H1 (cell line): ENCODE data around the gene ENTREP3. TPM values are rescaled to one million over a fixed set of nuclear protein-coding genes. Genes with fewer than 3 reads are reported as not detected.

Experiments used
- CTCF ChIA-PET: fragments of 300-600 bp; sonication (Branson Sonifier 250); formaldehyde crosslinking; loops from one replicate; lab custom pipeline; 2021; ENCODE audit not compliant: partially characterized antibody; lab: Charles Lee
- POLR2A ChIA-PET: fragments of 300-600 bp; sonication (Branson Sonifier 250); formaldehyde crosslinking; loops from one replicate; lab custom pipeline; 2021; ENCODE audit warnings: inconsistent platforms; ENCODE audit not compliant: partially characterized antibody; lab: Charles Lee
- DNase-seq, 2 experiments: peaks; one replicate each; pipeline versions ENCODE4 v3.0.0 to v3.0.0-alpha.2; 2010 to 2022; ENCODE audit warnings: low spot score in 2 of 2, low read depth in 1 of 2, mixed read lengths in 1 of 2
- FAIRE-seq: peaks from 2 replicates; lab custom pipeline; 2011; peaks lifted over from hg19 to GRCh38; lab: Jason Lieb, UNC
- H2AFZ ChIP-seq: 2 replicates; pipeline ENCODE4 v1.8.1; 2012; ENCODE audit warnings: low read length, inconsistent platforms
- H2AK5ac ChIP-seq: 2 replicates; pipeline ENCODE4 v1.6.1; 2013; ENCODE audit warnings: low read depth, low read length
- H2BK120ac ChIP-seq: replicated peaks from 2 replicates; pipeline ENCODE3; 2013; ENCODE audit warnings: low read depth, low read length, inconsistent platforms
- H2BK12ac ChIP-seq: 2 replicates; pipeline ENCODE4 v1.6.1; 2013; ENCODE audit warnings: low read depth, low read length
- H2BK15ac ChIP-seq: 2 replicates; pipeline ENCODE4 v1.6.1; 2013; ENCODE audit warnings: low read length
- H2BK20ac ChIP-seq: 2 replicates; pipeline ENCODE4 v1.6.1; 2013; ENCODE audit warnings: low read length
- H2BK5ac ChIP-seq: 2 replicates; pipeline ENCODE4 v1.6.1; 2013; ENCODE audit warnings: low read depth, low read length
- H3K14ac ChIP-seq: 2 replicates; pipeline ENCODE4 v1.6.1; 2013; ENCODE audit warnings: inconsistent platforms; ENCODE audit not compliant: insufficient read length
- H3K18ac ChIP-seq: 2 replicates; pipeline ENCODE4 v1.6.1; 2013; ENCODE audit warnings: low read length; ENCODE audit errors: extremely low read depth
- H3K23ac ChIP-seq: 2 replicates; pipeline ENCODE4 v1.6.1; 2013; ENCODE audit warnings: inconsistent platforms; ENCODE audit not compliant: insufficient read length
- H3K23me2 ChIP-seq: 2 replicates; pipeline ENCODE4 v1.6.1; 2013; ENCODE audit warnings: low read depth, low read length
- H3K27ac ChIP-seq: 2 replicates; pipeline ENCODE4 v1.6.1; 2011; ENCODE audit warnings: low read depth, low read length, inconsistent platforms
- H3K27me3 ChIP-seq, 4 experiments: replicated peaks in 1 of 4; 1 replicate in 1 of 4; 2 replicates in 3 of 4; pipeline versions ENCODE4 v1.6.1 to v1.8.1; 2011 to 2013; ENCODE audit warnings: low read length in 3 of 4, mild to moderate bottlenecking in 3 of 4, inconsistent platforms in 2 of 4, mixed read lengths in 2 of 4, moderate library complexity in 1 of 4; ENCODE audit not compliant: control insufficient read depth in 3 of 4, insufficient read depth in 3 of 4; ENCODE audit errors: extremely low read depth in 1 of 4
- H3K36me3 ChIP-seq, 4 experiments: 2 replicates each; pipeline versions ENCODE4 v1.6.1 to v1.8.1; 2011 to 2013; ENCODE audit warnings: mild to moderate bottlenecking in 4 of 4, low read length in 3 of 4, moderate library complexity in 2 of 4, control low read depth in 1 of 4, inconsistent platforms in 1 of 4; ENCODE audit not compliant: insufficient read depth in 4 of 4, control insufficient read depth in 2 of 4
- H3K4ac ChIP-seq: replicated peaks from 2 replicates; pipeline ENCODE3; 2013; ENCODE audit warnings: low read length, low read depth, mixed read lengths, inconsistent platforms; ENCODE audit not compliant: insufficient read length
- H3K4me1 ChIP-seq, 4 experiments: replicated peaks in 1 of 4; 1 replicate in 1 of 4; 2 replicates in 3 of 4; pipeline versions ENCODE4 v1.6.1 to v1.8.1; 2011 to 2013; ENCODE audit warnings: low read length in 3 of 4, inconsistent platforms in 2 of 4, mixed read lengths in 1 of 4; ENCODE audit not compliant: insufficient read depth in 4 of 4, control insufficient read depth in 3 of 4
- H3K4me2 ChIP-seq, 2 experiments: 2 replicates each; pipeline versions ENCODE4 v1.6.1 to v1.8.1; 2011 to 2013; ENCODE audit warnings: low read depth in 2 of 2, low read length in 2 of 2, control low read depth in 1 of 2, inconsistent platforms in 1 of 2, mild to moderate bottlenecking in 1 of 2; ENCODE audit not compliant: insufficient read depth in 1 of 2
- H3K4me3 ChIP-seq, 4 experiments: fragments of 200-600, 300-600 bp in 1 of 4; sonication (generic), shearing (Covaris generic), sonication (Bioruptor Twin) in 1 of 4; 2 replicates each; pipeline versions ENCODE4 v1.5.1 to v1.8.1; 2011 to 2016; ENCODE audit warnings: low read length in 4 of 4, low read depth in 3 of 4, control low read depth in 2 of 4, inconsistent platforms in 2 of 4, mild to moderate bottlenecking in 2 of 4, mixed read lengths in 1 of 4, moderate library complexity in 1 of 4; ENCODE audit not compliant: insufficient read depth in 2 of 4; ENCODE audit errors: extremely low read depth in 1 of 4
- H3K56ac ChIP-seq: replicated peaks from 2 replicates; pipeline ENCODE3; 2013; ENCODE audit warnings: low read depth, mild to moderate bottlenecking, mixed read lengths, low read length, inconsistent platforms; ENCODE audit not compliant: insufficient read length
- H3K79me1 ChIP-seq: 2 replicates; pipeline ENCODE4 v1.6.1; 2013; ENCODE audit warnings: low read depth, low read length, control low read depth
- H3K79me2 ChIP-seq, 2 experiments: 2 replicates each; pipeline versions ENCODE4 v1.6.1 to v1.8.1; 2012 to 2013; ENCODE audit warnings: low read length in 2 of 2, mild to moderate bottlenecking in 2 of 2, inconsistent platforms in 1 of 2; ENCODE audit not compliant: insufficient read depth in 2 of 2, control insufficient read depth in 1 of 2
- H3K9ac ChIP-seq, 4 experiments: replicated peaks in 1 of 4; 1 replicate in 1 of 4; 2 replicates in 3 of 4; pipeline versions ENCODE4 v1.6.1 to v1.8.1; 2011 to 2013; ENCODE audit warnings: low read depth in 3 of 4, low read length in 3 of 4, control low read depth in 2 of 4, mild to moderate bottlenecking in 2 of 4, moderate library complexity in 2 of 4, inconsistent platforms in 1 of 4; ENCODE audit errors: extremely low read depth in 1 of 4
- H3K9me3 ChIP-seq, 2 experiments: 2 replicates each; pipeline versions ENCODE4 v1.6.1 to v1.8.1; 2012 to 2013; ENCODE audit warnings: mild to moderate bottlenecking in 2 of 2, moderate library complexity in 2 of 2, control low read depth in 1 of 2, inconsistent platforms in 1 of 2, low read depth in 1 of 2, low read length in 1 of 2, mixed read lengths in 1 of 2; ENCODE audit not compliant: insufficient read depth in 2 of 2
- H4K20me1 ChIP-seq, 2 experiments: replicated peaks in 1 of 2; 2 replicates each; pipeline versions ENCODE3 to v1.8.1; 2011 to 2013; ENCODE audit warnings: inconsistent platforms in 2 of 2, low read length in 2 of 2, mild to moderate bottlenecking in 1 of 2; ENCODE audit not compliant: insufficient read depth in 2 of 2, control insufficient read depth in 1 of 2
- H4K5ac ChIP-seq: 2 replicates; pipeline ENCODE4 v1.6.1; 2013; ENCODE audit warnings: low read length, low read depth, mixed read lengths, inconsistent platforms; ENCODE audit not compliant: insufficient read length
- H4K8ac ChIP-seq: 2 replicates; pipeline ENCODE4 v1.8.0; 2013; ENCODE audit warnings: mild to moderate bottlenecking, moderate library complexity, low read length, inconsistent platforms; ENCODE audit not compliant: insufficient read depth; ENCODE audit errors: extremely low read depth
- H4K91ac ChIP-seq: replicated peaks from 2 replicates; pipeline ENCODE3; 2013; ENCODE audit warnings: low read length, mixed read lengths, inconsistent platforms; ENCODE audit not compliant: insufficient read length
- CTBP2 ChIP-seq: IDR thresholded peaks from 2 replicates; pipeline ENCODE4 v1.7.0; 2011; ENCODE audit warnings: borderline replicate concordance, mild to moderate bottlenecking, moderate library complexity, mixed read lengths, low read length; ENCODE audit not compliant: insufficient read depth, insufficient read length
- POLR2A ChIP-seq, 2 experiments: IDR thresholded peaks; 1 replicate in 1 of 2; 2 replicates in 1 of 2; pipeline ENCODE4 v1.6.1; 2011; ENCODE audit warnings: low read depth in 2 of 2, low read length in 2 of 2, mild to moderate bottlenecking in 2 of 2; ENCODE audit errors: control extremely low read depth in 1 of 2
- POLR2AphosphoS5 ChIP-seq: IDR thresholded peaks from 2 replicates; pipeline ENCODE4 v1.6.1; 2011; ENCODE audit warnings: low read depth, low read length
- SIRT6 ChIP-seq: IDR thresholded peaks from one replicate; pipeline ENCODE4 v1.7.1; 2012; ENCODE audit warnings: low read length, inconsistent platforms
- WGBS, 2 experiments: shearing (Covaris generic) in 1 of 2; methylation state at CpG; one replicate each; pipeline versions ENCODE4 v1.1.6 to v1.1.7; 2013 to 2015; ENCODE audit warnings: low lambda C conversion rate in 2 of 2, mixed read lengths in 2 of 2, inconsistent platforms in 1 of 2, low coverage in 1 of 2, missing lambda C conversion rate in 1 of 2; ENCODE audit not compliant: insufficient replicate concordance in 2 of 2, insufficient coverage in 1 of 2, insufficient read length in 1 of 2; ENCODE audit errors: extremely low coverage in 1 of 2, missing lambda C conversion rate in 1 of 2; 5-methylcytosine and 5-hydroxymethylcytosine counted together
- polyA plus RNA-seq, 7 experiments: library from polyadenylated mRNA; depleted of rRNA in 3 of 7; stranded (reverse) in 5 of 7; unstranded in 2 of 7; fragments of >200 nt in 5 of 7; fragments of 200-250 nt in 2 of 7; gene quantifications; 1 replicate in 5 of 7; 2 replicates in 1 of 7; 4 replicates in 1 of 7; pipeline versions ENCODE4 v1.2.1 to v1.2.3, GENCODE V29; 2011 to 2013; ENCODE audit warnings: missing spikeins in 2 of 7, mixed read lengths in 2 of 7
- total RNA-seq: library from RNA; stranded (reverse); fragmentation: NEBNext Ultra II Directional; extraction: Animal tissue kit (Norgen Biotek cat#: 25700); gene quantifications from 2 replicates; pipeline ENCODE4 v1.2.1, GENCODE V29; 2021
- TF ChIP-seq, protein P1 (sequence below): IDR thresholded peaks from 2 replicates; pipeline ENCODE4 v1.6.1; 2011; ENCODE audit warnings: low read length, improper control_type of control experiment

Gene ENTREP3
- total and polyA plus RNA-seq, 2 of the 8 experiments (the other 6 are each of a cell fraction or from before 2014, with no cell fraction given) = 22.8 to 52.2 TPM

- H2AFZ ChIP-seq = no peak overlapping the region
- no peak overlapping the region for H3K18ac ChIP-seq
- no peak overlapping the region for H3K56ac ChIP-seq
- no peak overlapping the region for H4K91ac ChIP-seq
- peaks cover 6% of the 10 kb centered on the region for H3K23me2 ChIP-seq
- H4K20me1 ChIP-seq = peaks cover 21 to 46% of the 10 kb centered on the region in 2 experiments
- WGBS, 2 experiments = 95% methylated on average over 5 of the region's 5 CpGs; no CpG with 5 or more reads in 1 of the 2 experiments
- H2BK15ac ChIP-seq = no peak overlapping the region
- H3K9me3 ChIP-seq = no peaks in the 10 kb centered on the region
- H3K27me3 ChIP-seq = no peaks in the 10 kb centered on the region; a peak in 1 of 7 replicates
- no peak for DNase-seq
- no peak overlapping the region for H2BK120ac ChIP-seq
- H4K8ac ChIP-seq = no peak overlapping the region
- H4K5ac ChIP-seq = no peak overlapping the region
- H2BK12ac ChIP-seq = no peak overlapping the region
- no peak overlapping the region for H3K23ac ChIP-seq
- no peak overlapping the region for H3K9ac ChIP-seq
- H2BK5ac ChIP-seq = no peak overlapping the region
- peaks cover 46 to 80% (median 63%) of the 10 kb centered on the region in 4 experiments for H3K36me3 ChIP-seq
- no peak overlapping the region for H2BK20ac ChIP-seq
- H3K14ac ChIP-seq = no peak overlapping the region
- no peak overlapping the region for H3K27ac ChIP-seq
- no peak overlapping the region for H3K4ac ChIP-seq
- peaks cover 6 to 23% (median 18%) of the 10 kb centered on the region in 4 experiments for H3K4me1 ChIP-seq
- no peak overlapping the region for H3K4me3 ChIP-seq
- TF ChIP-seq, protein P1, sequence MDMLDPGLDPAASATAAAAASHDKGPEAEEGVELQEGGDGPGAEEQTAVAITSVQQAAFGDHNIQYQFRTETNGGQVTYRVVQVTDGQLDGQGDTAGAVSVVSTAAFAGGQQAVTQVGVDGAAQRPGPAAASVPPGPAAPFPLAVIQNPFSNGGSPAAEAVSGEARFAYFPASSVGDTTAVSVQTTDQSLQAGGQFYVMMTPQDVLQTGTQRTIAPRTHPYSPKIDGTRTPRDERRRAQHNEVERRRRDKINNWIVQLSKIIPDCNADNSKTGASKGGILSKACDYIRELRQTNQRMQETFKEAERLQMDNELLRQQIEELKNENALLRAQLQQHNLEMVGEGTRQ = no peak
- no peak for TF ChIP-seq SIRT6
- peak in 1 of 2 experiments; percentile 38; a peak in 1 of 3 replicates for TF ChIP-seq POLR2A (IDR thresholded peaks at IDR 0.05; ENCODE audit: control extremely low read depth in 1 of 2, low read depth in 2 of 2, low read length in 2 of 2)
- TF ChIP-seq CTBP2 = no peak
- TF ChIP-seq POLR2AphosphoS5 = peak; percentile 65
- POLR2A ChIA-PET = interaction anchor here (0.6 to 19.4 kb wide), 9 partner anchors 5 to 124 kb away, joined by 3 to 512 read pairs (median 5); partner anchors contain the start of genes KRTCAP2 and TRIM46
- no peak overlapping the region for H3K4me2 ChIP-seq
- H3K79me2 ChIP-seq = peaks cover under 1 to 25% of the 10 kb centered on the region in 2 experiments; a peak in 3 of 4 replicates
- CTCF ChIA-PET = interaction anchor here (0.9 to 1.7 kb wide), 3 partner anchors 24 to 49 kb away, joined by 3 to 7 read pairs (median 4); no protein-coding TSS in a partner anchor
- H2AK5ac ChIP-seq = no peak overlapping the region
- no peak for FAIRE-seq
- H3K79me1 ChIP-seq = peaks cover 22% of the 10 kb centered on the region
These were observed 54.4 kb downstream of the ENTREP3 start for GRCh38 chr1:155200920-155201319.
